ENCODE results near the gene PTGIS. TPM values are rescaled to one million over a fixed set of nuclear protein-coding genes. Genes with fewer than 3 reads are reported as not detected.

PTGIS gene
- total RNA-seq, 1 donor from 2014 or later, result 12.2 TPM

DNA sequence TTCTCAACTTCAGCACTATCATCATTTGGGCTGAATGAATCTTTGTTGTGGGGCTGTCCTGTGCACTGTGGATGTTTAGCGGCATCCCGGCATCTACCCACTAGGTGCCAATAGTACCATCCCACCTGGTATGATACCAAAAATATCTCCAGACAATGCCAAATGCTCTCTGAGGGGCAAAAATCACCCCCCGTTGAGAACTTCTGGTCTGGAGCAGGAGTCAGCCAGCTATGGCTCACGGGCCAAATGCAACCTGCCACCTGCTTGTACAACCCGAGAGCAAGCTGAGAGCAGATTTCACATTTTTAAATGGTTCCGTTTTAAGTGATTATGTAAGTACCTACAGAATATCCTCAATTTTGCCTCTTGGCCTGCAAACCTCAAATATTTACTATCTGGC is 112.2 kb downstream of the PTGIS start:
- Mint-ChIP-seq H3K4me1 (ENCODE audit: unreplicated experiment) (no peaks in the 10 kb centered on the region), H3K27me3 (ENCODE audit: unreplicated experiment) (no peaks in the 10 kb centered on the region), H3K36me3 (ENCODE audit: low read depth, unreplicated experiment) (no peaks in the 10 kb centered on the region), H3K27ac (ENCODE audit: unreplicated experiment) (no peak overlapping the region), H3K9me3 (ENCODE audit: unreplicated experiment) (no peaks in the 10 kb centered on the region), H3K4me3 (ENCODE audit: unreplicated experiment) (no peak overlapping the region)
- no peak for DNase-seq (ENCODE audit: low spot score)
- TF ChIP-seq, protein P1, sequence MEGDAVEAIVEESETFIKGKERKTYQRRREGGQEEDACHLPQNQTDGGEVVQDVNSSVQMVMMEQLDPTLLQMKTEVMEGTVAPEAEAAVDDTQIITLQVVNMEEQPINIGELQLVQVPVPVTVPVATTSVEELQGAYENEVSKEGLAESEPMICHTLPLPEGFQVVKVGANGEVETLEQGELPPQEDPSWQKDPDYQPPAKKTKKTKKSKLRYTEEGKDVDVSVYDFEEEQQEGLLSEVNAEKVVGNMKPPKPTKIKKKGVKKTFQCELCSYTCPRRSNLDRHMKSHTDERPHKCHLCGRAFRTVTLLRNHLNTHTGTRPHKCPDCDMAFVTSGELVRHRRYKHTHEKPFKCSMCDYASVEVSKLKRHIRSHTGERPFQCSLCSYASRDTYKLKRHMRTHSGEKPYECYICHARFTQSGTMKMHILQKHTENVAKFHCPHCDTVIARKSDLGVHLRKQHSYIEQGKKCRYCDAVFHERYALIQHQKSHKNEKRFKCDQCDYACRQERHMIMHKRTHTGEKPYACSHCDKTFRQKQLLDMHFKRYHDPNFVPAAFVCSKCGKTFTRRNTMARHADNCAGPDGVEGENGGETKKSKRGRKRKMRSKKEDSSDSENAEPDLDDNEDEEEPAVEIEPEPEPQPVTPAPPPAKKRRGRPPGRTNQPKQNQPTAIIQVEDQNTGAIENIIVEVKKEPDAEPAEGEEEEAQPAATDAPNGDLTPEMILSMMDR (IDR thresholded peaks at IDR 0.05; ENCODE audit: unreplicated experiment), result no peak

Other genes starting within 250 kb of the PTGIS start
- gene KCNB1, start 85.5 kb downstream of the PTGIS start, total RNA-seq (ENCODE audit: unreplicated experiment), result 0.36 TPM
- 115 TPM for gene B4GALT5, start 145.7 kb upstream of the PTGIS start, total RNA-seq (ENCODE audit: unreplicated experiment)
- 10.5 TPM for gene SLC9A8, start 244.7 kb upstream of the PTGIS start, total RNA-seq (ENCODE audit: unreplicated experiment)